Duodenal mucosa (tissue), 2 donors: Measurements from ENCODE around the gene LTBP1.

Experiments used
- H3K27ac ChIP-seq: one replicate; pipeline ENCODE4 v1.7.0; 2013; ENCODE audit warnings: low read depth, low read length
- H3K27me3 ChIP-seq, 2 donors: one replicate each; pipeline ENCODE4 v1.7.0; 2013; ENCODE audit warnings: low read length in 2 of 2, control low read depth in 1 of 2; ENCODE audit not compliant: insufficient read depth in 2 of 2, control insufficient read depth in 1 of 2
- H3K36me3 ChIP-seq, 2 donors: one replicate each; pipeline ENCODE4 v1.7.0; 2013; ENCODE audit warnings: low read length in 2 of 2, control low read depth in 1 of 2; ENCODE audit not compliant: insufficient read depth in 2 of 2, control insufficient read depth in 1 of 2
- H3K4me1 ChIP-seq, 2 donors: one replicate each; pipeline ENCODE4 v1.7.0; 2013; ENCODE audit warnings: low read length in 2 of 2, control low read depth in 1 of 2; ENCODE audit not compliant: insufficient read depth in 2 of 2, control insufficient read depth in 1 of 2
- H3K4me3 ChIP-seq, 2 donors: one replicate each; pipeline ENCODE4 v1.7.0; 2013; ENCODE audit warnings: low read length in 2 of 2, low read depth in 1 of 2
- H3K9ac ChIP-seq, 2 donors: one replicate each; pipeline ENCODE4 v1.7.0; 2013; ENCODE audit warnings: low read length in 2 of 2, low read depth in 1 of 2
- H3K9me3 ChIP-seq, 2 donors: one replicate each; pipeline ENCODE4 v1.7.0; 2013; ENCODE audit warnings: low read length in 2 of 2, control low read depth in 1 of 2; ENCODE audit not compliant: control insufficient read depth in 1 of 2

LTBP1 gene

DNA sequence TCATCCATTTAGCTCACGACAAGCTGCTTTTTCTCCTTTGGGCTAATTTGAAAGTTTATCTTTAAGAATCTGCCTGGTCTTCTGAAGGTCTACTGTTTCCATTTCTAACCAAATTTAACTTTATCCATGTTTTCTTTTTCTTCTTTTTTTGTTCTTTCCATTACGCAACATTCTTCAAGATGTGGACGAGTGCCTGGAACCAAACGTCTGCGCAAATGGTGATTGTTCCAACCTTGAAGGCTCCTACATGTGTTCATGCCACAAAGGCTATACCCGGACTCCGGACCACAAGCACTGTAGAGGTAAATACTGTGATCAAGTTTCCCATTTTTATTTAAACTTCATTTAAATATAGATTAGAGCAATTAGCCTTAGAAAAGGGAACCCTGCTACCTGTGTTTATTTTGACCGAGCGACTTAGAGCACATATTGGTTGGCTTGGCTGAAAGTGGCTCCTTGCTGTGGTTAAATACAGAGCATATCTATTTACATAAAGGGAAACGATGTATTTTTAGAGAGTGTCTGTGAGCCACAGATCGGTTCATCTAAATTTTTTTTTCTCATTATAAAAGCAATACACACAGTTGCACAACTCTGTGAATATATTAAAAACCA lies 346.3 kb downstream of the LTBP1 start:
- Histone ChIP-seq H3K4me1 (no peaks in the 10 kb centered on the region), H3K4me3 (no peak overlapping the region), H3K27me3 (no peaks in the 10 kb centered on the region), H3K27ac (no peak overlapping the region), H3K9ac (no peak overlapping the region), H3K36me3 (no peaks in the 10 kb centered on the region), H3K9me3 (no peaks in the 10 kb centered on the region)

DNA sequence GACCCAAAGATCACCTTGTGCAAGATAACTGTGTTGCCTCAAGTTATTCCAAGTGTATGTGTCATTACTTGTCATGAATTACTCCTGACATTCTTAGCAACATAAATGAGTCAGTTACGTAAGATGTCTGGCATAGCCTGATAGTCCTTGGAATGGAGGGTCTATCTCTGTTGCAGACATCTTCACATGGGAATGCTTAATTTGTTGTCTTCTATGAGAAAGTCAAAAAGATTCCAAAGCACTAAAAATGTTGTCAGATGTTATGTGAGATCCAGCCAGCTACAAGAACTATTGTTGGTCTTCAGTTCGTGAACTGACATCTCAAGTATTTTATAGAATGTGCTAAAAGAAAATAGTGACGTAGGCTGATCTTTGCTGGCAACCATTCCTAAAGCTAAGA lies 351.5 kb downstream of the LTBP1 start:
- Histone ChIP-seq H3K4me3 (no peak overlapping the region), H3K27me3 (no peaks in the 10 kb centered on the region), H3K9me3 (no peaks in the 10 kb centered on the region), H3K4me1 (no peaks in the 10 kb centered on the region), H3K27ac (no peak overlapping the region), H3K36me3 (no peaks in the 10 kb centered on the region), H3K9ac (no peak overlapping the region)

DNA sequence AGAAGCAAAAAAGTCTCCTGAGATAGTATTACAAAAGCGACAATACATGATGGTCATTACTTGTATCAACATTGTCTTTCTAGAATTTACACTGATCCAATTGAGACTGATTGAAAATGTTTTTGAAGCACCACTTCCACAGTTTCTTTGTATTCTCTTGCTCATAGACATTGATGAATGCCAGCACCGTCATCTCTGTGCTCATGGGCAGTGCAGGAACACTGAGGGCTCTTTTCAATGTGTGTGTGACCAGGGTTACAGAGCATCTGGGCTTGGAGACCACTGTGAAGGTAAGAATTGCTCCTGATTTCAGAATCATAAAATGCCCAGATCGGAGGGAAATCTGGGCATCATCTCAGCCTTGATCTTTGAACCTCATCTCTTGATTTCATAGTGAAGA lies 354.6 kb downstream of the LTBP1 start:
- Histone ChIP-seq H3K27me3 (no peaks in the 10 kb centered on the region), H3K36me3 (no peaks in the 10 kb centered on the region), H3K27ac (no peak overlapping the region), H3K4me3 (no peak overlapping the region), H3K9me3 (no peaks in the 10 kb centered on the region), H3K4me1 (no peaks in the 10 kb centered on the region), H3K9ac (no peak overlapping the region)

- H3K27ac ChIP-seq, result no peak overlapping the region
Measured at GRCh38 chr2:33302348-33302747, 355.6 kb downstream of the LTBP1 start.

GRCh38 chr2:33304032-33304864 lies 357.5 kb downstream of the LTBP1 start:
- H3K4me3 ChIP-seq, result no peak overlapping the region
- H3K4me1 ChIP-seq, result no peaks in the 10 kb centered on the region
- no peak overlapping the region for H3K27ac ChIP-seq
- no peaks in the 10 kb centered on the region for H3K9me3 ChIP-seq
- no peak overlapping the region for H3K9ac ChIP-seq
- H3K36me3 ChIP-seq, result no peaks in the 10 kb centered on the region
- H3K27me3 ChIP-seq, result no peaks in the 10 kb centered on the region

More at GRCh38 chr2:33302348-33302747, 355.6 kb downstream of the LTBP1 start:
- Histone ChIP-seq H3K36me3 (no peaks in the 10 kb centered on the region), H3K27me3 (no peaks in the 10 kb centered on the region), H3K4me1 (no peaks in the 10 kb centered on the region), H3K4me3 (no peak overlapping the region), H3K9ac (no peak overlapping the region), H3K9me3 (no peaks in the 10 kb centered on the region)

GRCh38 chr2:33307659-33308270 lies 361.0 kb downstream of the LTBP1 start:
- H3K4me3 ChIP-seq, result no peak overlapping the region
- no peaks in the 10 kb centered on the region for H3K9me3 ChIP-seq
- no peak overlapping the region for H3K9ac ChIP-seq
- H3K36me3 ChIP-seq, result no peaks in the 10 kb centered on the region
- H3K27me3 ChIP-seq, result no peaks in the 10 kb centered on the region
- no peaks in the 10 kb centered on the region for H3K4me1 ChIP-seq
- no peak overlapping the region for H3K27ac ChIP-seq

DNA sequence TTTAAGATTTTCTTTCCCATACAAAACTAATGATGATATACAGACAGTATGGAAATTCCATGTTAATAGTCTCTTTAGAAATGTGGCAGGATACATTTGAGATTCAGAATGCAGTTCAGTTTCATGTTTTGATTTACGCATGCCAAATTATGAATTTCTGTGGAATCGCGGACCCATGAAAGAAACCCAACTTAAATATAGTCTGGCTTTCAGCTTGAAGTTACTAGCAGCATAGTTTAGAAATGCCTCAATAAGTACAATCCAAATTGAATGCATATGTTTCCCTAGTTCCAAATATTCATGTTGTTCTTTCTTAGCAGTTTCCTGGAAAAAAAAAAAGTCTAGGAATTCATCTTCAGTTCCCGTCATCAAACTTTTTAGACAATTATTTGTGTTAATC lies 365.6 kb downstream of the LTBP1 start:
- H3K36me3 ChIP-seq, result no peaks in the 10 kb centered on the region
- no peaks in the 10 kb centered on the region for H3K27me3 ChIP-seq
- no peaks in the 10 kb centered on the region for H3K4me1 ChIP-seq
- no peaks in the 10 kb centered on the region for H3K9me3 ChIP-seq
- H3K27ac ChIP-seq, result no peak overlapping the region
- no peak overlapping the region for H3K4me3 ChIP-seq
- no peak overlapping the region for H3K9ac ChIP-seq

GRCh38 chr2:33313039-33313438 lies 366.3 kb downstream of the LTBP1 start:
- Histone ChIP-seq H3K27ac (no peak overlapping the region), H3K4me1 (no peaks in the 10 kb centered on the region), H3K36me3 (no peaks in the 10 kb centered on the region), H3K9me3 (no peaks in the 10 kb centered on the region), H3K27me3 (no peaks in the 10 kb centered on the region), H3K4me3 (no peak overlapping the region), H3K9ac (no peak overlapping the region)

GRCh38 chr2:33314541-33314940 lies 367.8 kb downstream of the LTBP1 start:
- no peaks in the 10 kb centered on the region for H3K9me3 ChIP-seq
- no peak overlapping the region for H3K27ac ChIP-seq
- H3K27me3 ChIP-seq, result no peaks in the 10 kb centered on the region
- H3K9ac ChIP-seq, result no peak overlapping the region
- no peak overlapping the region for H3K4me3 ChIP-seq
- no peaks in the 10 kb centered on the region for H3K36me3 ChIP-seq
- no peaks in the 10 kb centered on the region for H3K4me1 ChIP-seq

DNA sequence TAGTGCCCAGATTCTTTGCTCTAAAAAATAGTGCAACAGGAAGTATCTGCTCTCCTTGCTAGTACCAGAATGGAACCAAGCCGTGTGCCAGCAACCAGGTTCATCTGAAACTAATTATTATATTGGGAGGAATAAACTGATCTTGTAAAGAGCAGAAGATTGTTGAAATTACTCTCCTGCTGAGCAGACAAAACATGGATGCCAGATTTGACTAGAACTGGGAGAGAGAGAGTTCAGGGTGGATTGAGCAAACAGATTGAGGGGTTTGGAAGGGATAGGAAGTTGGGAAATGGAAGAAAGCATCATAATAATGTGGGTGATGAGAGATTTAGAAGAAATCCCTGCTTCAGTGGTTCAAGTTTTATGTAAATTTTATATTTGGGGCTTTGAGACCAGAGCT lies 369.6 kb downstream of the LTBP1 start:
- Histone ChIP-seq H3K9me3 (no peaks in the 10 kb centered on the region), H3K27ac (no peak overlapping the region), H3K4me3 (no peak overlapping the region), H3K4me1 (no peaks in the 10 kb centered on the region), H3K36me3 (no peaks in the 10 kb centered on the region), H3K27me3 (no peaks in the 10 kb centered on the region), H3K9ac (no peak overlapping the region)
